GM10847 (cell line): ENCODE data around the gene HCFC2.
A peak's percentile ranks its signal among the peaks of the same experiment; 100 is the strongest.

Experiments used
- POLR2A ChIP-seq: IDR thresholded peaks from 2 replicates; pipeline ENCODE4 v1.6.1; 2011; ENCODE audit not compliant: insufficient read length; ENCODE audit errors: extremely low read depth

The HCFC2 gene

DNA sequence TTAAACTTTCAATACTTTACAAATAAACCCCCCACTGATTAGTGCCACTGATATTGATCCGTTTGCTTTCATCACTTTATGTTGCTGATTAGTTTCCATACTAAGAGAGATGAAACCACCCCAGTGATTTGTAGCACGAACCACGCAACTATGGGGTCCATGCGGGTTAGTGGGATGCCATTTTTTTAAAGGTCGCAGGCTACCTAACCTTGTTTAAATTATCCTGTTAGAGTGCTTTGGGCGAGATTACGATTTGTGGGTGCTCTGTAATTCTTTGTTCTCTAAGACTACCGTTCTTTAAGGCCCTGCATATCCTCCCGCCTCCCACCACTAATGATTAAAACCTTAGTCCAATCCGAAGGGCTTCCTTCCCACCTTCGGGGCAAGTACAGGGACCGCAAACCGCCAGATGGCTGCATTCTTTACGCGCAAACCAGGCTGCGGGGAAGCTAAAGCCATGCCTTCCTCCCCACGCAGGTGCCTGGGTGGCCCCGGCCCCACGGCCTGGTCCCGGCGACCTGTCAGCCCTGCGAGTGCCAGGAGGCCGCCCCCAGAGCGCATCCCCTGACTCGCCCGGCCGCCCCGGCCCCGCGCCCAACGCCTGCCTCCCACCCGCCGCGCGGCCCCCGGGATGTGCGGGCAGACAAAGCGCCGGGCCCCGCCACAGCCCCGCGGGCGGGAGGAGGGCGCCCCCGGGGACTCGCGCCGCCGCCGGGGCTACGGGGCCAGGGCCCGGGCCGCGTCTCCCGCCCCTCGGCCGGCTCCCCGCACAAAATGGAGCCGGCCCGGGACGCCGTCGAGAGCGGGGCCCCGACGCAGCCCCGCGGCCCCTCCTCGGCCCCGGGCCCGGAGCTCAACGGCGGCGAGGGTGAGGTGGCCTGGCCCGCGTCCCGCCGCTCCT lies 72.9 kb downstream of the HCFC2 start:
- no peak for TF ChIP-seq POLR2A

DNA sequence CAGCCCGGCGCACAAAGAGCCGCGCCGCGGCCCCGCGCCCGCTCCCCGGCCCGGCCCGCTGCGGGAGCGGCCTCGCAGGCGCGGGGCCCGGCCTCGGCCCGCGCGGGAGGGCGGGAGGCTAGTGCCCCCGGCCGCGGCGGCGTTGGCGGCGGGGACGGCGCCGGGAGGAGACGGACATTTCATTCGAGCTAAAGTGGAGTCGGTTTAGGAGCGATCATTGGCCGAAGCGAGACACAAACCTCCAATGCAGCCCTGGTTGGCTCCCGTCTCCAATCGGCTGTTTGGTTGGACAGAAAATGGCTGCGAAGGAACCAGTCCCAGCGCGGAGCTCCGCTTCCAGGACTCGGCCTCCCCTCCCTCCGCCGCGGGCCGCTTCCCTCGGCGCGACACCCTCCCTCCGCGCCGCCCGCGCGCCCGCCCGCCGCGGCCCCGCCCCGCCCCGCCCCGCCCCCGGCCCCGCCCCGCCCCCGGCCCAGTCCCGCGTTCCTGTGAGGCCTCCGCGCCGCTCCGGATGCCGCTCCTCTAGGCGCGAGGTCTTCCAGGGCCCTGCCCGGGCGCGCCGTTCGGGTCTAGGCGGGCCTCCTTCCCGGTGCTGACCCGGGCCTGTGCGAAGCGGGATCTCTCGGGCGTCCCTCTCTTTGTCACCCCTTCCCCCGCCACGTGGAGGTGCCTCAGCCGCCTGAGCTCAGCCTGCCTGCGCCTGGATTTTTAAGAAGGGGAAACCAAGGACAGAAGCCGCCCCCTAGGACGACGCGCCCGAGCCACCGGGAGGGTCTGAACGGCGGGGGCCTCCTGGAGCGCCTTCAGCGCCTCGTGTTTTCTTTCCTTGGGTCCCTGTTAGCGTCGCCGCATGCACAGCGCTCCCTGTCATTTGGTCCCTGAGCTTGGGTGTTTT lies 73.8 kb downstream of the HCFC2 start, which contains the start of gene NFYB:
NFYB (minus strand) TSS at position 309 of the 895 bp plus-strand sequence. CDS start 2,757 bp downstream, outside the sequence.
- TF ChIP-seq POLR2A = peak; percentile 89

DNA sequence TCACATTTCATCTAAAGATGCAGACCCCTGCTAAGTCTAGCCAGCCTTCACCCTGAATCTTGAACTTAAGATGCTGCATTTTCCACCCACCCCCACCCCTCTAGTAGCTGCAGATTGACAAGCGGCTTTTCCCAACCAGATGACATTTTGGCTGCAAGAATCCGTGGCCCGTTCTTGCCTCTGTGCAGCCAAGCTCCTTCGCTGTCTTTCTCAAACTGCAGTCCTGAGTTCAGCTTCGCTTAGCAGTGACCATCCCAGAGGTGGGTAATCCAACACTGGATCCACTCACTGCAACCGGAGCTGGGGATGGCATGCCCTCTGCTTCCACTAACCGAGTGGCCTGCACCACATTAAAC lies 74.4 kb downstream of the HCFC2 start:
- no peak for TF ChIP-seq POLR2A

DNA sequence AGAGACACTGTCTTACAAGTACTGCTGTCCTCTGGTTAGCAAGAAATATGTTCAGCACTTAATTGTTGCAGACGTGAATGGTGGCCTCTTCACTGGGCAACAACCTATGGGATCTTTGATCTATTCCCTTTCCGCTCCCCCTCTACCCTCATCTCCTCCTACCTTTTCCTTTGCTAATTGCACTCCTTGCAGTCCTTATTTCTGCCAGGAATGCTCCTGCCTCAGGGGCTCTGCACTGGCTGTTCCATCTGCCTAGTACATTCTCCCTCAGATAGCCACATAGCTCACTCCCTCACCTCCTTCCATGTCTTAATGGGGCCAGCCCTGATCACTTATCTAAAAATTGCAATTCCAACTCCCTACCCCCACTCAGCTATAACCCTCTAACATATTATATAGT lies 78.2 kb downstream of the HCFC2 start:
- no peak for TF ChIP-seq POLR2A

DNA sequence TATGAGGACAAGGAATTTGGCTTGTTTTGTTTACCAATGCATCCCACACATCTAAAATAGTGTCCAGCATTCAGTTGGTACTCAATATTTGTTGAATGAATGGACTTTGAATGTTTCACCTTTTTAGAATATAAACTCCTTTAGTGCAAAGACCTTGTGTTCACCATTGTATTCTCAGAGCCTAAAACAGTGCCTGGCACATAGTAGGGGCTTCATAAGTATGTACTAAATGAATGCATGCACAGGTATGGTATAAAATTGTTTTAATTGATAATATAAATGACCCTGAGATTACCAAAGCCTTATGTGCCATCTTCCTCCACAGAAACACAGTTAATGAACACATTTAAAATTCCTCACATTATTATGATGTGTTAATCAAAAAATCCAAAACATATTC lies 78.7 kb downstream of the HCFC2 start:
- no peak for TF ChIP-seq POLR2A

DNA sequence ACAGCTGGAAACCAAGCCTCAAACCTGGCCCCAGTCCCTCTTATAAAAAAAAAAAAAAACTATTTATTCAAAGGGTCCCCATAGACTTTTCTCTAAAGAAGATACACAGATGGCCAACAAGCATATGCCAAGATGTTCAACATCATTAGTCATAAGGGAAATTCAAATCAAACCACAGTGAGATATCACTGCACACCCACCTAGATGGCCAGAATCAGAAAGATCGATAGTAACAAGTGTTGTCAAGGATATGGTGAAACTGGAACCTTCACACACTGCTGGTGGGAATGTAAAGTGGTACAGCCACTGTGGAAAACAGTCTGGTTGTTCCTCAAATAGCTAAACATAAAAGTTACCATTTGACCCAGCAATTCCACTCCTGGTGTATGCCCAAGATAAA lies 79.6 kb downstream of the HCFC2 start:
- TF ChIP-seq POLR2A = no peak

DNA sequence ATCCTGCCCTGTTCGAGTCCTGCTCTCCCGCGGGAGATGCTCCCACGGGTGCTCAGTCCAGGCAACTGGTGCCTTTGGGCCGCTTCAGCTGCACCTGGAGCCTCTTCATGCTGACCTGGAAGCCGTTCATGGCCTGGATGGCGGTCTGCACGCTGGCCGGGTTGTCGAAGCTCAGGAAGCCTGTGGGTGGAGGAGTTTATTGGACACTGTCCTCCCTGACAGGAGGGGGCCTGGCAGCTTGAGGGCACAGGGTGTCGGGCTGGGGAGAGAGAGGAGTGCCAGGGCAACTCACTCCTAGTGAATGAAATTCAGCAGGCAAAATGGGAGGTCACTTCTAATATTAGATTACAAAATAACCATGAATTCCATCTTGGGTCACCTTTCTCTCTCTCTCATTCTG lies 83.0 kb downstream of the HCFC2 start:
- TF ChIP-seq POLR2A = no peak

DNA sequence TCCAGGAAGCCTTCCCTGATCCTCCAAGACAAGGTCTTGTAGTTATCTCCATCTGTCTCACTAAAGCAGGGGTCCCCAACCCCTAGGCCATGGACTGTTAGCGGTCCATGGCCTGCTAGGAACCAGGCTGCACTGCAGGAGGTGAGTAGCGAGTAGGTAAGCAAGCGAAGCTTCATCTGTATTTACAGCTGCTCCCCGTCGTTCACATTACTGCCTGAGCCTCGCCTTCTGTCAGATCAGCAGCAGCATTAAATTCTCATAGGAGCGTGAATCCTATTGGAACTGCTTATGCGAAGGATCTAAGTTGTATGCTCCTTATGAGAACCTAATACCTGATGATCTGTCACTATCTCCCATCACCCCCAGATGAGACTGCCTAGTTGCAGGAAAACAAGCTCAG lies 86.1 kb downstream of the HCFC2 start:
- TF ChIP-seq POLR2A = no peak

DNA sequence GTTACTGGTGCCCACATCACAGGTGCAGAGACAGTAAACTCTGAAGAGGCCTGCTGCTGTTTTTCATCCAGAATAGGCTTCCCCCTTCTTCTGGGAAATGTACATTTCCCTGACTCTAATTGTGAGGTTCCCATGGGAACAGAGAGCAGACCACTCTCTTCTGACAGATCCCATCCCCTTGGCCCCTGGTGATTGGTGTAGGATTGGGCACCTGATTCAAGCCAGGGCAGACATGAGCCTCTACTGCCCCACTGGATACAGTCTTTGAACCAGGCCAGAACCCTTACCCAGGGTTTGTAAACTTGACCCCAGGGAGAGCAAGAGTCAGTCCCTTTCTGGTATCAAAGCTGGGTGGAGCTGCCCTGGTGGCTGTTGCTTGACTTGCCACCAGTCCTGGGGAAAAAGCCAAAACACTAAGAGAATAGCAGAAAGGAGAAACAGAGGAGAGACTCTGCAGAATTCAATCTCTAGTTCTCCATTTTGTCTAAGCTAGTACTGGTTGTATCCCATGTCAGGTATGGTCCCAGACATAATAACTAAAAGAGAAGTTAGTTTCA lies 88.4 kb downstream of the HCFC2 start:
- TF ChIP-seq POLR2A = no peak

DNA sequence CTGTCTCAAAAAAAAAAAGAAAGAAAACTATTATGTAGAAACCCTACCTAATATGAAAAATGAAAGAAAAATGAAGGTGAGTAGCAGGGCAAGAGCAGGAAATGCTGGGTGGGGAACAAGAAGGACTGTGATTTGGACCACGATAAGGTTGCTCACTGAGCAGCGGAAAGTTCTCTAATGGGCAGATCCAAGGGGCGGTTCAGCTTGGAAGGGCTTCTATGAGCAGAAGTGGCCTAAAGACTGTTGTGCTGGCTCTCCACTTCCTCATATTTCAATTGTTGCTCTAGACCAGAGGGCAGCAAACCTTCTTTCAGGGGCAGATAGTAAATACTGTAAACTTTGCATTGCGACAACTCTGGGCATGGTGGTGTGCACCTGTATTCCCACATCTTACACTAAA lies 90.0 kb downstream of the HCFC2 start:
- TF ChIP-seq POLR2A = no peak

DNA sequence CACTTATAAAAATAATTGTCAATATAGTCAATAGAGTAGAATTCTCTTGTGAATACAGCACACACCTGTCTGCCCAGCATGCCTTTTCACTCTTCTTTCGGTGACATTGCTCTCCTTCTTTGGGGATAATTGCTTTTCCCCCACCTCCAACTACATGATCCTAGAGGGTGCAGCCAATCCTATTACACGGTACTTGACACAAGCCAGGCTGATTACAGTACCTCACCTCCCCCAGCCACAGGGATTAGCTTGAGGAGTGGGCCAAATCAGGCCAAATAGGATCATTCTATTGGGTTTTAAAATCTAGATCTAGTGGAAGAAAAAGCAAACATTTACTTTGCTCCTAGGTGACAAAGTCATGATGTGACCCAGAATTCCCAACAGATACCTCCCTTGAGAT lies 90.5 kb downstream of the HCFC2 start:
- TF ChIP-seq POLR2A = no peak
